B cell (primary cell): Measurements from ENCODE around the gene CTBP2. TPM values are rescaled to one million over a fixed set of nuclear protein-coding genes. Genes with fewer than 3 reads are reported as not detected.
"Not testable (repeated sequence)": the region's sequence is repeated elsewhere in the genome, so short reads cannot be mapped to it uniquely, and the experiment has no call there.

ENCODE experiments used
- ATAC-seq: fragments of 200-7000 bp; cut with Tn5 transposase; one replicate; pipeline ENCODE4 v1.10.0; 2021; ENCODE audit warnings: low read depth, mild to moderate bottlenecking, moderate number of reproducible peaks, moderate library complexity
- CTCF ChIA-PET: fragments of 350-600 bp; sonication (Branson Sonifier 250); formaldehyde crosslinking; loops from one replicate; lab custom pipeline; 2021; ENCODE audit warnings: antibody characterized with exemption, inconsistent platforms; lab: Charles Lee
- POLR2A ChIA-PET: fragments of 350-600 bp; sonication (Branson Sonifier 250); formaldehyde crosslinking; loops from one replicate; lab custom pipeline; 2021; ENCODE audit warnings: antibody characterized with exemption; lab: Charles Lee
- DNase-seq: peaks from one replicate; pipeline ENCODE4 v3.0.0; 2013
- H2AFZ ChIP-seq: 2 replicates; pipeline ENCODE4 v1.6.1; 2012; ENCODE audit warnings: mild to moderate bottlenecking, low read depth, low read length; ENCODE audit not compliant: insufficient read depth, poor library complexity, severe bottlenecking
- H3K27ac ChIP-seq, 2 donors: 1 replicate in 1 of 2; 2 replicates in 1 of 2; pipeline ENCODE4 v1.5.1; 2012 to 2013; ENCODE audit warnings: low read length in 2 of 2, mild to moderate bottlenecking in 2 of 2, moderate library complexity in 1 of 2
- H3K27me3 ChIP-seq, 4 experiments: fragments of 200-600 bp in 1 of 4; sonication (generic) in 1 of 4; replicated peaks in 1 of 4; 1 replicate in 2 of 4; 2 replicates in 2 of 4; pipeline versions ENCODE4 v1.6.1 to v1.7.0; 2013 to 2016; ENCODE audit warnings: low read length in 3 of 4, mild to moderate bottlenecking in 2 of 4, mixed read lengths in 1 of 4, moderate library complexity in 1 of 4; ENCODE audit not compliant: insufficient read depth in 4 of 4, control insufficient read depth in 3 of 4; ENCODE audit errors: control extremely low read depth in 1 of 4
- H3K36me3 ChIP-seq, 2 experiments: replicated peaks in 1 of 2; 1 replicate in 1 of 2; 2 replicates in 1 of 2; pipeline versions ENCODE4 v1.6.1 to v1.7.1; 2013; ENCODE audit warnings: low read length in 1 of 2; ENCODE audit not compliant: insufficient read depth in 2 of 2, control insufficient read depth in 1 of 2; ENCODE audit errors: control extremely low read depth in 1 of 2, extremely low read depth in 1 of 2
- H3K4me1 ChIP-seq, 2 donors: fragments of 200-600 bp in 1 of 2; sonication (generic) in 1 of 2; 1 replicate in 1 of 2; 2 replicates in 1 of 2; pipeline versions ENCODE4 v1.5.1 to v1.6.1; 2013 to 2017; ENCODE audit warnings: low read length in 2 of 2; ENCODE audit not compliant: control insufficient read depth in 2 of 2, insufficient read depth in 2 of 2
- H3K4me2 ChIP-seq: replicated peaks from 2 replicates; pipeline ENCODE3; 2012; ENCODE audit warnings: mild to moderate bottlenecking, low read depth, low read length; ENCODE audit not compliant: poor library complexity, severe bottlenecking
- H3K4me3 ChIP-seq, 5 experiments: fragments of 200-600 bp in 1 of 5; sonication (generic) in 1 of 5; 1 replicate in 3 of 5; 2 replicates in 2 of 5; pipeline versions ENCODE4 v1.5.1 to v1.7.0; 2011 to 2016; ENCODE audit warnings: low read length in 4 of 5, mild to moderate bottlenecking in 4 of 5, low read depth in 2 of 5, control low read depth in 1 of 5, moderate library complexity in 1 of 5; ENCODE audit not compliant: insufficient read depth in 1 of 5; ENCODE audit errors: control extremely low read depth in 1 of 5, extremely low read depth in 1 of 5
- H3K79me2 ChIP-seq: fragments of 200-600 bp; sonication (generic); one replicate; pipeline ENCODE4 v1.6.0; 2016; ENCODE audit warnings: low read length; ENCODE audit not compliant: control insufficient read depth, insufficient read depth
- H3K9ac ChIP-seq: fragments of 200-600 bp; sonication (generic); 2 replicates; pipeline ENCODE4 v1.6.1; 2017; ENCODE audit warnings: mild to moderate bottlenecking, low read length, moderate library complexity
- H3K9me3 ChIP-seq, 3 donors: one replicate each; pipeline versions ENCODE4 v1.6.1 to v1.7.1; 2013; ENCODE audit warnings: low read length in 2 of 3; ENCODE audit not compliant: control insufficient read depth in 2 of 3, insufficient read depth in 1 of 3; ENCODE audit errors: control extremely low read depth in 1 of 3
- H4K20me1 ChIP-seq: 2 replicates; pipeline ENCODE4 v1.6.0; 2012; ENCODE audit warnings: mild to moderate bottlenecking, low read length; ENCODE audit not compliant: insufficient read depth, control insufficient read depth, poor library complexity, severe bottlenecking
- H3K27ac Mint-ChIP-seq: one replicate; pipeline ENCODE4 v1.8.0; 2021; ENCODE audit warnings: mixed read lengths
- H3K27me3 Mint-ChIP-seq: one replicate; pipeline ENCODE4 v1.8.0; 2021; ENCODE audit warnings: mixed read lengths
- H3K4me1 Mint-ChIP-seq: one replicate; pipeline ENCODE4 v1.8.0; 2021; ENCODE audit warnings: mixed read lengths
- H3K4me3 Mint-ChIP-seq: one replicate; pipeline ENCODE4 v1.8.0; 2021; ENCODE audit warnings: mixed read lengths
- H3K9me3 Mint-ChIP-seq: one replicate; pipeline ENCODE4 v1.8.0; 2022; ENCODE audit warnings: mixed read lengths; ENCODE audit not compliant: insufficient read depth
- EZH2 ChIP-seq: IDR thresholded peaks from 2 replicates; pipeline ENCODE4 v1.6.1; 2012; ENCODE audit warnings: borderline replicate concordance, low read depth, mild to moderate bottlenecking, moderate library complexity, low read length; ENCODE audit not compliant: insufficient read depth, poor library complexity, severe bottlenecking
- WGBS: methylation state at CpG from one replicate; pipeline ENCODE4 v1.1.5; 2013; ENCODE audit warnings: missing lambda C conversion rate; ENCODE audit not compliant: insufficient coverage; 5-methylcytosine and 5-hydroxymethylcytosine counted together
- intact Hi-C: fragments of 100-400 bp; cut with micrococcal nuclease; formaldehyde crosslinking; loops from one replicate; pipeline ENCODE4 v1.10.0; 2022
- polyA plus RNA-seq: library from polyadenylated mRNA; depleted of rRNA; stranded (reverse); fragments of >200 nt; gene quantifications from 2 replicates; pipeline ENCODE4 v1.2.3, GENCODE V29; 2012
- total RNA-seq, 2 donors: library from RNA; stranded (reverse); fragments of 120-200 nt in 1 of 2; gene quantifications; 1 replicate in 1 of 2; 2 replicates in 1 of 2; pipeline versions ENCODE4 v1.2.3 to v1.2.4, GENCODE V29; 2013 to 2022
- TF ChIP-seq, protein P1 (sequence below): fragments of 200-600 bp; IDR thresholded peaks from one replicate; pipeline ENCODE4 v1.8.0; 2022; ENCODE audit warnings: antibody characterized with exemption, mild to moderate bottlenecking

The CTBP2 gene
- total and polyA plus RNA-seq, 2 donors (not counting 1 experiment from before 2014, with no cell fraction given) = 0.39 to 0.85 TPM

DNA sequence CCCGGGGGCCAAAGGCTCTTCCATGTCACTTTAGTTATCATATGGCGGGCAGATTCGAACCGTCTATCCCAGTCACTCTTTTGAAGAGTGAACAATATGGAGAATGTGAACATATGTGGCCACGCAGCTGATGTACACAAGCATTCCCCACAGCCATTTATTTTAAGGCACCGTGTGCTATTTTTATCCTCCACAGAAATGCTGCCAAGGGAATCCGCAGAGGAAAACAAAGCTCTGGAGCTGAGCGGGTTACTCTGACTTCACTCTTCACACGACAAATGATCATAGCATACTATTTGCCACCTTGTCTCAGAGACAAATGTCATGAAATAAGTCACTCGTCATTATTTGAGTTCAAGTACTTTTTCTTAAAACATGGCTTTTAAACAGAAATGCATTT is 100.3 kb downstream of the CTBP2 start:
- Histone ChIP-seq H3K4me2 (no peak overlapping the region), H3K79me2 (no peaks in the 10 kb centered on the region), H3K4me3 (no peak overlapping the region), H3K4me1 (peaks cover 50 to 54% of the 10 kb centered on the region in 2 donors), H3K36me3 (no peaks in the 10 kb centered on the region), H2AFZ (no peak overlapping the region), H3K9ac (no peak overlapping the region), H3K27me3 (peaks cover 0 to 84% (median 48%) of the 10 kb centered on the region in 4 experiments), H3K9me3 (peaks cover 0 to 69% (median 12%) of the 10 kb centered on the region in 3 donors), H3K27ac (no peak overlapping the region), H4K20me1 (no peaks in the 10 kb centered on the region)
- Mint-ChIP-seq H3K4me3 (no peak overlapping the region), H3K4me1 (peaks cover 43% of the 10 kb centered on the region), H3K27ac (no peak overlapping the region), H3K9me3 (peaks cover 5% of the 10 kb centered on the region), H3K27me3 (peaks cover 62% of the 10 kb centered on the region)
- ATAC-seq = no peak
- TF ChIP-seq, protein P1, sequence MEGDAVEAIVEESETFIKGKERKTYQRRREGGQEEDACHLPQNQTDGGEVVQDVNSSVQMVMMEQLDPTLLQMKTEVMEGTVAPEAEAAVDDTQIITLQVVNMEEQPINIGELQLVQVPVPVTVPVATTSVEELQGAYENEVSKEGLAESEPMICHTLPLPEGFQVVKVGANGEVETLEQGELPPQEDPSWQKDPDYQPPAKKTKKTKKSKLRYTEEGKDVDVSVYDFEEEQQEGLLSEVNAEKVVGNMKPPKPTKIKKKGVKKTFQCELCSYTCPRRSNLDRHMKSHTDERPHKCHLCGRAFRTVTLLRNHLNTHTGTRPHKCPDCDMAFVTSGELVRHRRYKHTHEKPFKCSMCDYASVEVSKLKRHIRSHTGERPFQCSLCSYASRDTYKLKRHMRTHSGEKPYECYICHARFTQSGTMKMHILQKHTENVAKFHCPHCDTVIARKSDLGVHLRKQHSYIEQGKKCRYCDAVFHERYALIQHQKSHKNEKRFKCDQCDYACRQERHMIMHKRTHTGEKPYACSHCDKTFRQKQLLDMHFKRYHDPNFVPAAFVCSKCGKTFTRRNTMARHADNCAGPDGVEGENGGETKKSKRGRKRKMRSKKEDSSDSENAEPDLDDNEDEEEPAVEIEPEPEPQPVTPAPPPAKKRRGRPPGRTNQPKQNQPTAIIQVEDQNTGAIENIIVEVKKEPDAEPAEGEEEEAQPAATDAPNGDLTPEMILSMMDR = no peak
- TF ChIP-seq EZH2 = no peak
- intact Hi-C loops = no loop called here
- 88% methylated on average over 5 of the region's 10 CpGs for WGBS
- DNase-seq = no peak
- POLR2A ChIA-PET = no interaction called here
- CTCF ChIA-PET = no interaction called here

DNA sequence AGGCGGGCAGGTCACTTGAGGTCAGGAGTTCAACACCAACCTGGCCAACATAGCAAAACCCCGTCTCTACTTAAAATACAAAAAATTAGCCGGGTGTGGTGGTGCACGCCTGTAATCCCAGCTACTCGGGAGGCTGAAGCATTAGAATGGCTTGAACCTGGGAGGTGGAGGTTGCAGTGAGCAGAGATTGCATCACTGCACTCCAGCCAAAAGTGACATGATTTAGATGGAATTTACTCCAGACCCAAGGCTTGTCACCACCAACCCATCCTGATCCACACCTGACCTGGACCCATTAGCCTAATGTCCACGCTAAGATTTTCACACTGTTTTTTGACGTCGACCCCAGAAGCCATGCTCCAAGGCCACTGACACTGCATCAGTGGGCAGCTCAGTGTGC is 101.0 kb downstream of the CTBP2 start:
- H3K27ac ChIP-seq, CTCF ChIA-PET, H3K4me3 ChIP-seq, intact Hi-C loops, H3K4me2 ChIP-seq, H3K36me3 ChIP-seq, H2AFZ ChIP-seq, H3K9ac ChIP-seq, POLR2A ChIA-PET, H4K20me1 ChIP-seq, DNase-seq, H3K27ac Mint-ChIP-seq, H3K9me3 Mint-ChIP-seq, ATAC-seq, H3K79me2 ChIP-seq, H3K4me3 Mint-ChIP-seq: not testable (repeated sequence)
- 98% methylated on average over 5 of the region's 8 CpGs for WGBS
- Histone ChIP-seq H3K27me3 (peaks cover 0 to 84% (median 50%) of the 10 kb centered on the region in 4 experiments), H3K9me3 (peaks cover 0 to 68% (median 11%) of the 10 kb centered on the region in 3 donors), H3K4me1 (peaks cover 43 to 48% of the 10 kb centered on the region in 2 donors)
- peaks cover 37% of the 10 kb centered on the region for H3K4me1 Mint-ChIP-seq
- H3K27me3 Mint-ChIP-seq = peaks cover 69% of the 10 kb centered on the region
